Osteoblast (primary cell): Measurements from ENCODE around the gene KLF6. TPM values are rescaled to one million over a fixed set of nuclear protein-coding genes. Genes with fewer than 3 reads are reported as not detected.

Experiments
- DNase-seq: peaks from one replicate; pipeline ENCODE4 v3.0.0; 2011; ENCODE audit warnings: low spot score, mixed read lengths; ENCODE audit not compliant: insufficient read length; ENCODE audit errors: missing footprints
- H2AFZ ChIP-seq: 2 replicates; pipeline ENCODE4 v1.6.0; 2011; ENCODE audit warnings: mild to moderate bottlenecking, low read length
- H3K27ac ChIP-seq: 2 replicates; pipeline ENCODE4 v1.5.1; 2011; ENCODE audit warnings: mild to moderate bottlenecking, low read depth, low read length, moderate library complexity
- H3K27me3 ChIP-seq: 2 replicates; pipeline ENCODE4 v1.6.0; 2012; ENCODE audit warnings: mild to moderate bottlenecking, control low read depth, inconsistent platforms, low read length, moderate library complexity; ENCODE audit not compliant: insufficient read depth
- H3K36me3 ChIP-seq: 2 replicates; pipeline ENCODE4 v1.5.1; 2011; ENCODE audit warnings: mild to moderate bottlenecking, low read length, control low read depth, moderate library complexity; ENCODE audit not compliant: insufficient read depth
- H3K4me1 ChIP-seq: 2 replicates; pipeline ENCODE4 v1.5.1; 2011; ENCODE audit warnings: mild to moderate bottlenecking, low read length, control low read depth, moderate library complexity; ENCODE audit not compliant: insufficient read depth
- H3K4me2 ChIP-seq: 2 replicates; pipeline ENCODE4 v1.6.0; 2011; ENCODE audit warnings: mild to moderate bottlenecking, low read length; ENCODE audit not compliant: insufficient read depth
- H3K4me3 ChIP-seq: fragments of 200-600 bp; sonication (generic); 3 replicates; pipeline ENCODE4 v1.5.1; 2012; ENCODE audit warnings: mild to moderate bottlenecking, low read length, inconsistent platforms; ENCODE audit not compliant: insufficient read depth
- H3K79me2 ChIP-seq: 2 replicates; pipeline ENCODE4 v1.6.0; 2012; ENCODE audit warnings: mild to moderate bottlenecking, low read length, control low read depth, inconsistent platforms; ENCODE audit not compliant: insufficient read depth
- H3K9me3 ChIP-seq: 2 replicates; pipeline ENCODE4 v1.5.1; 2011; ENCODE audit warnings: low read depth, low read length, control low read depth
- H4K20me1 ChIP-seq: 2 replicates; pipeline ENCODE4 v1.6.0; 2012; ENCODE audit warnings: mild to moderate bottlenecking, low read length, control low read depth; ENCODE audit not compliant: insufficient read depth
- CTCF ChIP-seq: IDR thresholded peaks from 2 replicates; pipeline ENCODE4 v1.5.1; 2011; ENCODE audit warnings: mild to moderate bottlenecking, low read depth, low read length, moderate library complexity; ENCODE audit errors: extremely low read depth
- total RNA-seq: library from RNA; depleted of rRNA; stranded (reverse); fragments of >200 nt; gene quantifications from 2 replicates; pipeline ENCODE4 v1.2.3, GENCODE V29; 2012

KLF6 gene
- total RNA-seq, 1 donor, result 52.1 TPM

GRCh38 chr10:3764626-3765112 is 20.3 kb downstream of the KLF6 start:
- Histone ChIP-seq H3K4me3 (no peak overlapping the region), H3K4me2 (no peak overlapping the region), H3K9me3 (no peaks in the 10 kb centered on the region), H3K27me3 (no peaks in the 10 kb centered on the region), H2AFZ (no peak overlapping the region), H3K36me3 (no peaks in the 10 kb centered on the region), H4K20me1 (no peaks in the 10 kb centered on the region), H3K4me1 (peaks cover 27% of the 10 kb centered on the region), H3K79me2 (no peaks in the 10 kb centered on the region), H3K27ac (peak overlapping the region; percentile 60)
- DNase-seq, result no peak
- TF ChIP-seq CTCF, result no peak

- peak overlapping the region; percentile 60 for H3K27ac ChIP-seq
- peak overlapping the region; percentile 36 for H3K4me2 ChIP-seq
- no peaks in the 10 kb centered on the region for H3K79me2 ChIP-seq
- H3K9me3 ChIP-seq, result no peaks in the 10 kb centered on the region
- H3K27me3 ChIP-seq, result no peaks in the 10 kb centered on the region
- peaks cover 27% of the 10 kb centered on the region for H3K4me1 ChIP-seq
- no peak overlapping the region for H3K4me3 ChIP-seq
- no peaks in the 10 kb centered on the region for H4K20me1 ChIP-seq
- TF ChIP-seq CTCF, result no peak
- peak; percentile 92 for DNase-seq
- no peaks in the 10 kb centered on the region for H3K36me3 ChIP-seq
- no peak overlapping the region for H2AFZ ChIP-seq
Measured at GRCh38 chr10:3763852-3764625, 21.0 kb downstream of the KLF6 start.

- Histone ChIP-seq H3K36me3 (no peaks in the 10 kb centered on the region), H2AFZ (no peak overlapping the region), H3K27me3 (no peaks in the 10 kb centered on the region), H3K4me1 (peaks cover 27% of the 10 kb centered on the region), H3K79me2 (no peaks in the 10 kb centered on the region), H3K27ac (peak overlapping the region; percentile 60), H4K20me1 (no peaks in the 10 kb centered on the region), H3K4me3 (no peak overlapping the region), H3K9me3 (no peaks in the 10 kb centered on the region), H3K4me2 (peak overlapping the region; percentile 36)
- no peak for TF ChIP-seq CTCF
- DNase-seq, result no peak
Measured at GRCh38 chr10:3763035-3763456, 22.0 kb downstream of the KLF6 start.

- no peaks in the 10 kb centered on the region for H4K20me1 ChIP-seq
- no peak overlapping the region for H3K4me2 ChIP-seq
- no peak overlapping the region for H2AFZ ChIP-seq
- H3K27me3 ChIP-seq, result no peaks in the 10 kb centered on the region
- no peak for DNase-seq
- H3K4me3 ChIP-seq, result no peak overlapping the region
- TF ChIP-seq CTCF, result no peak
- H3K9me3 ChIP-seq, result no peaks in the 10 kb centered on the region
- H3K79me2 ChIP-seq, result no peaks in the 10 kb centered on the region
- no peaks in the 10 kb centered on the region for H3K36me3 ChIP-seq
- peaks cover 27% of the 10 kb centered on the region for H3K4me1 ChIP-seq
- H3K27ac ChIP-seq, result no peak overlapping the region
Measured at GRCh38 chr10:3762309-3762708, 22.7 kb downstream of the KLF6 start.
